ENCODE results near the gene EHBP1. TPM values are rescaled to one million over a fixed set of nuclear protein-coding genes. Genes with fewer than 3 reads are reported as not detected.

Gene EHBP1
- total and polyA plus RNA-seq, 4 donors: 12.0 to 70.9 (median 28.1) TPM

DNA sequence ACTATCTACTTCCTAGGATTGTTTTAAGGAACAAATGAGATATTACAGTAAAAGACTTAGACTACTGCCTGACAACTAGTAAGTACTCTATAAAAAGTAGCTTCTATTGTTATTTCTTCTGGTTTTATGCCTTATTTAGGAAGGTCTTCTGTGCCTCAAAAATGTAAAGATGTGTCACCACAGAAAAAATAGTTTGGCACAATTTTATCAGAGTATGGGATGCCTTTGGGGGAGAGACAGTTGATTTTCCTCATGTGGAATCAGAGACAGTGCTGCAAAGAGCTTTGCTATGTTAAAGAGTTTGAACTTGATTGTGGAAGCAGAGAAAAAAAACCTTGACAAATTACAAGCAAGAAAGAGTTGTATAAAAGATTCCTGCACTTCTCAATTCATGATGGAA lies 98.4 kb downstream of the EHBP1 start:
- Histone ChIP-seq H3K4me1 (ENCODE audit: control insufficient read depth in 1 of 2, insufficient read depth in 2 of 2, low read length in 2 of 2) (no peaks in the 10 kb centered on the region), H3K27me3 (ENCODE audit: control insufficient read depth in 1 of 2, insufficient read depth in 2 of 2, low read length in 1 of 2) (no peaks in the 10 kb centered on the region), H3K27ac (ENCODE audit: low read depth in 1 of 2, low read length in 2 of 2) (no peak overlapping the region), H3K9me3 (ENCODE audit: control insufficient read depth, low read length) (peaks cover 2% of the 10 kb centered on the region), H3K36me3 (ENCODE audit: control insufficient read depth in 1 of 2, insufficient read depth in 2 of 2, low read length in 1 of 2) (no peaks in the 10 kb centered on the region), H3K4me3 (ENCODE audit: low read length in 2 of 2) (no peak overlapping the region)
- no peak for DNase-seq
- intact Hi-C loops (cut with DNase I): no loop called here
- ATAC-seq (ENCODE audit: low FRiP score): no peak

- intact Hi-C loops (cut with DNase I): no loop called here
- 96 to 98% methylated on average over 7 of the region's 7 CpGs for WGBS, 2 donors
- no peak for ATAC-seq (ENCODE audit: low FRiP score)
These were observed 100.7 kb downstream of the EHBP1 start for GRCh38 chr2:62806231-62806630.

GRCh38 chr2:62808554-62808953 lies 103.0 kb downstream of the EHBP1 start:
- 97 to 99% methylated on average over 2 of the region's 2 CpGs for WGBS, 2 donors
- H3K27ac ChIP-seq (ENCODE audit: low read depth in 1 of 2, low read length in 2 of 2): no peak overlapping the region
- no peak overlapping the region for H3K4me3 ChIP-seq (ENCODE audit: low read length in 2 of 2)
- DNase-seq (no peak), ATAC-seq (ENCODE audit: low FRiP score) (no peak)
- no peaks in the 10 kb centered on the region for H3K27me3 ChIP-seq (ENCODE audit: control insufficient read depth in 1 of 2, insufficient read depth in 2 of 2, low read length in 1 of 2)
- no peaks in the 10 kb centered on the region for H3K4me1 ChIP-seq (ENCODE audit: control insufficient read depth in 1 of 2, insufficient read depth in 2 of 2, low read length in 2 of 2)
- peaks cover 2% of the 10 kb centered on the region for H3K9me3 ChIP-seq (ENCODE audit: control insufficient read depth, low read length)
- intact Hi-C loops (cut with DNase I): no loop called here
- no peaks in the 10 kb centered on the region for H3K36me3 ChIP-seq (ENCODE audit: control insufficient read depth in 1 of 2, insufficient read depth in 2 of 2, low read length in 1 of 2)

More at GRCh38 chr2:62806231-62806630, 100.7 kb downstream of the EHBP1 start:
- no peak overlapping the region for H3K27ac ChIP-seq (ENCODE audit: low read depth in 1 of 2, low read length in 2 of 2)
- H3K4me3 ChIP-seq (ENCODE audit: low read length in 2 of 2): no peak overlapping the region
- DNase-seq: no peak
- H3K4me1 ChIP-seq (ENCODE audit: control insufficient read depth in 1 of 2, insufficient read depth in 2 of 2, low read length in 2 of 2): no peaks in the 10 kb centered on the region
- H3K27me3 ChIP-seq (ENCODE audit: control insufficient read depth in 1 of 2, insufficient read depth in 2 of 2, low read length in 1 of 2): no peaks in the 10 kb centered on the region
- H3K36me3 ChIP-seq (ENCODE audit: control insufficient read depth in 1 of 2, insufficient read depth in 2 of 2, low read length in 1 of 2): no peaks in the 10 kb centered on the region
- H3K9me3 ChIP-seq (ENCODE audit: control insufficient read depth, low read length): peaks cover 2% of the 10 kb centered on the region

- Histone ChIP-seq H3K4me3 (ENCODE audit: low read length in 2 of 2) (no peak overlapping the region), H3K27ac (ENCODE audit: low read depth in 1 of 2, low read length in 2 of 2) (no peak overlapping the region), H3K36me3 (ENCODE audit: control insufficient read depth in 1 of 2, insufficient read depth in 2 of 2, low read length in 1 of 2) (no peaks in the 10 kb centered on the region), H3K4me1 (ENCODE audit: control insufficient read depth in 1 of 2, insufficient read depth in 2 of 2, low read length in 2 of 2) (no peaks in the 10 kb centered on the region), H3K9me3 (ENCODE audit: control insufficient read depth, low read length) (peaks cover 2% of the 10 kb centered on the region), H3K27me3 (ENCODE audit: control insufficient read depth in 1 of 2, insufficient read depth in 2 of 2, low read length in 1 of 2) (no peaks in the 10 kb centered on the region)
- no peak for DNase-seq
- no peak for ATAC-seq (ENCODE audit: low FRiP score)
- intact Hi-C loops (cut with DNase I): no loop called here
- WGBS, 2 donors: 91 to 94% methylated on average over 2 of the region's 2 CpGs
These were observed 105.6 kb downstream of the EHBP1 start for GRCh38 chr2:62811086-62811485.

GRCh38 chr2:62811972-62812371 lies 106.5 kb downstream of the EHBP1 start:
- no peak for ATAC-seq (ENCODE audit: low FRiP score)
- H3K4me1 ChIP-seq (ENCODE audit: control insufficient read depth in 1 of 2, insufficient read depth in 2 of 2, low read length in 2 of 2): no peaks in the 10 kb centered on the region
- 91 to 99% methylated on average over 2 of the region's 2 CpGs for WGBS, 2 donors

DNA sequence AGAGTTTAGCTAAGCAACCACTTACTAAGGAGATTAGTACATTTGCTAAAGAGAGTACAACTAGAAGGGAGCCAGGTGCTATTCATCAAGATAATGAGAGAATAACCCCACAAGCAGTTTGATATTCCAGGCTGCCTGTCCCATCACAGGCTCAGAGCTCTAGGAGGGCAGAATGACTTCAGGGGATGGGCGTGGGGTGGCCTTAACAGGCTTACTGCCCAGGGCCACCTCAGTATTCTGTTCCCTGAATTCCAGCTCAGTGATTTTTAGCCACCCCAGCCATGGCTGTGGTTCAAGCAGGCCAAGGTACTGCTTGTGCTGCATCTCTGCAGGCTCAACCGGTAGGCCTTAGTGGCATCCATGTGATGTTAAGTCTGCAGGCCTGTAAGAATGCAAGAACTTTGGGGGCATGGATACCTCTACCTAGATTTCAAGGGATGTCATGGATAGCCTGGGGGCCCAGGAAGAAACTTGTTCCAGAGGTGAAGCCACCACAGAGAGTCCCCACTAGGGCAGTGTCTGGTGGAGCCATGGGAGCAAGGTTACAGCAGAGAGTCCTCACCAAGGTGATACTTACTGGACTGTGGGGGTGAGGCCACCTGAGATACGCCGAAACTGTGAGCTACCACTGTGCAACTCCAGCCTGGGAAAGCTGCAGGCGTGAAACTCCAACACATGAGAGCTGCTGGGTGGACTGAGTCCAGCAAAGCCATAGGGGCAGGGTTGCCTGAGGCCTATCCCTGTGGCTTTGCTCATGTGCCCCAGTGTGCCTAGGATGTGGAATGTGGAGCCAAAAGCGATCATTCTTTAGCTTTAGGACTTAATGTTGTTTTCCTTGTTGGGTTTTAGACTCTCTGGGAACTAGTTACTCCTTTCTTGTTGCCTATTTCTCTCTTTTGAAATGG lies 107.7 kb downstream of the EHBP1 start:
- no peaks in the 10 kb centered on the region for H3K4me1 ChIP-seq (ENCODE audit: control insufficient read depth in 1 of 2, insufficient read depth in 2 of 2, low read length in 2 of 2)
- no peak overlapping the region for H3K27ac ChIP-seq (ENCODE audit: low read depth in 1 of 2, low read length in 2 of 2)
- intact Hi-C loops (cut with DNase I): no loop called here
- no peaks in the 10 kb centered on the region for H3K27me3 ChIP-seq (ENCODE audit: control insufficient read depth in 1 of 2, insufficient read depth in 2 of 2, low read length in 1 of 2)
- peaks cover 0 to 2% of the 10 kb centered on the region in 2 donors for H3K36me3 ChIP-seq (ENCODE audit: control insufficient read depth in 1 of 2, insufficient read depth in 2 of 2, low read length in 1 of 2)
- ATAC-seq (ENCODE audit: low FRiP score) (no peak), DNase-seq (no peak)
- no peaks in the 10 kb centered on the region for H3K9me3 ChIP-seq (ENCODE audit: control insufficient read depth, low read length)
- H3K4me3 ChIP-seq (ENCODE audit: low read length in 2 of 2): no peak overlapping the region
- WGBS, 2 donors: 82% methylated on average over 6 of the region's 6 CpGs

More at GRCh38 chr2:62811972-62812371, 106.5 kb downstream of the EHBP1 start:
- intact Hi-C loops (cut with DNase I): no loop called here
- DNase-seq: no peak
- Histone ChIP-seq H3K27me3 (ENCODE audit: control insufficient read depth in 1 of 2, insufficient read depth in 2 of 2, low read length in 1 of 2) (no peaks in the 10 kb centered on the region), H3K36me3 (ENCODE audit: control insufficient read depth in 1 of 2, insufficient read depth in 2 of 2, low read length in 1 of 2) (no peaks in the 10 kb centered on the region), H3K9me3 (ENCODE audit: control insufficient read depth, low read length) (no peaks in the 10 kb centered on the region), H3K4me3 (ENCODE audit: low read length in 2 of 2) (no peak overlapping the region), H3K27ac (ENCODE audit: low read depth in 1 of 2, low read length in 2 of 2) (no peak overlapping the region)

DNA sequence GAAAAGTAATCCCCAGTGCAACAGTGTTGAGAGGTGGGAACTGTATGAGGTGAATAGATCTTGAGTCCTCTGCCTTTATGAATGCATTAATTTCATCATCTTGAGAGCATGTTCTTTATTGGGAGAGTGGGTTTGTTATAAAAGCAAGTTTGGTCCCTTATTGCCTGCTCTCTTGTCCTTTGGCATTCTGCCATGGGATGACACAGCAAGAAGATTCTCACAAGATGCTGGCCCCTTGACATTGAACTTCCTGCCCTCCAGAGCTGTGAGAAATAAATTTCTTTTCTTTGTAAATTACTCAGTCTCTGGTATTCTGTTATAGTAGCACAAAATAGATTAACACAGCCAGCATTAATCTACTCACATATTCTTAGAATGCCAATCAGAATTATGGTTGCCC lies 108.6 kb downstream of the EHBP1 start:
- no peak overlapping the region for H3K27ac ChIP-seq (ENCODE audit: low read depth in 1 of 2, low read length in 2 of 2)
- H3K36me3 ChIP-seq (ENCODE audit: control insufficient read depth in 1 of 2, insufficient read depth in 2 of 2, low read length in 1 of 2): peaks cover 0 to 2% of the 10 kb centered on the region in 2 donors
- no peaks in the 10 kb centered on the region for H3K9me3 ChIP-seq (ENCODE audit: control insufficient read depth, low read length)
- intact Hi-C loops (cut with DNase I): no loop called here
- H3K4me3 ChIP-seq (ENCODE audit: low read length in 2 of 2): no peak overlapping the region
- DNase-seq (no peak), ATAC-seq (ENCODE audit: low FRiP score) (no peak)
- no peaks in the 10 kb centered on the region for H3K4me1 ChIP-seq (ENCODE audit: control insufficient read depth in 1 of 2, insufficient read depth in 2 of 2, low read length in 2 of 2)
- H3K27me3 ChIP-seq (ENCODE audit: control insufficient read depth in 1 of 2, insufficient read depth in 2 of 2, low read length in 1 of 2): no peaks in the 10 kb centered on the region

DNA sequence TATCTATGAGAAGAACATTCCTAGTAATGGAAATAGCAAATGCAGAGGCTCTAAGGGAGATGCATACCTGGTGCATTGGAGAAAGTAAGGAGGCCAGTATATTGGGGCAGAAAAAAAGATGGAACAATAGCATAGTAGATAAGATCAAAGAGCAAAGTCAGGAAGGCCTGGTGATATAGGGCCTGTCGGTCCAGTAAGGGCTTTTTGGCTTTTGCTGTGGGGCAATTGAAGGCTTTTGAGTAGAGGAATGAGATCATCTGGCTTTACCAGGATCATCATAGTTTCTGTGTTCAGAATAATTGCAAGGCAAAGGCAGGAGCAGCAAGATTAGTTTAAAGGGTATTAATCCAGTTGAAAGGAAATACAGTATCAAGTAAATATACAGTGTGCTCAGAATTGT lies 111.8 kb downstream of the EHBP1 start:
- peaks cover 0 to 2% of the 10 kb centered on the region in 2 donors for H3K36me3 ChIP-seq (ENCODE audit: control insufficient read depth in 1 of 2, insufficient read depth in 2 of 2, low read length in 1 of 2)
- H3K4me1 ChIP-seq (ENCODE audit: control insufficient read depth in 1 of 2, insufficient read depth in 2 of 2, low read length in 2 of 2): no peaks in the 10 kb centered on the region
- H3K9me3 ChIP-seq (ENCODE audit: control insufficient read depth, low read length): no peaks in the 10 kb centered on the region
- no peak overlapping the region for H3K27ac ChIP-seq (ENCODE audit: low read depth in 1 of 2, low read length in 2 of 2)
- no peak overlapping the region for H3K4me3 ChIP-seq (ENCODE audit: low read length in 2 of 2)
- intact Hi-C loops (cut with DNase I): no loop called here
- DNase-seq (no peak), ATAC-seq (ENCODE audit: low FRiP score) (no peak)
- H3K27me3 ChIP-seq (ENCODE audit: control insufficient read depth in 1 of 2, insufficient read depth in 2 of 2, low read length in 1 of 2): no peaks in the 10 kb centered on the region
- WGBS, 2 donors: 82 to 91% methylated on average over 1 of the region's 1 CpG

- Histone ChIP-seq H3K4me1 (ENCODE audit: control insufficient read depth in 1 of 2, insufficient read depth in 2 of 2, low read length in 2 of 2) (no peaks in the 10 kb centered on the region), H3K36me3 (ENCODE audit: control insufficient read depth in 1 of 2, insufficient read depth in 2 of 2, low read length in 1 of 2) (peaks cover 0 to 2% of the 10 kb centered on the region in 2 donors), H3K9me3 (ENCODE audit: control insufficient read depth, low read length) (no peaks in the 10 kb centered on the region), H3K4me3 (ENCODE audit: low read length in 2 of 2) (no peak overlapping the region), H3K27me3 (ENCODE audit: control insufficient read depth in 1 of 2, insufficient read depth in 2 of 2, low read length in 1 of 2) (no peaks in the 10 kb centered on the region), H3K27ac (ENCODE audit: low read depth in 1 of 2, low read length in 2 of 2) (no peak overlapping the region)
- intact Hi-C loops (cut with DNase I): no loop called here
- ATAC-seq (ENCODE audit: low FRiP score): no peak
- WGBS, 2 donors: 97 to 98% methylated on average over 2 of the region's 2 CpGs
- no peak for DNase-seq
These were observed 112.6 kb downstream of the EHBP1 start for GRCh38 chr2:62817995-62818713.
